H9 (cell line): ENCODE data around the gene DRG1. TPM values are rescaled to one million over a fixed set of nuclear protein-coding genes. Genes with fewer than 3 reads are reported as not detected.

Experiments
- DNase-seq: peaks from one replicate; pipeline ENCODE4 v3.0.0-alpha.2; 2017
- H2AFZ ChIP-seq: one replicate; pipeline ENCODE4 v1.6.1; 2013; ENCODE audit warnings: mild to moderate bottlenecking, low read length, control low read depth, moderate library complexity
- H2AK5ac ChIP-seq: 2 replicates; pipeline ENCODE4 v1.6.1; 2013; ENCODE audit warnings: low read length, control low read depth, mixed read lengths; ENCODE audit not compliant: insufficient read length
- H2BK120ac ChIP-seq: one replicate; pipeline ENCODE4 v1.6.1; 2013; ENCODE audit warnings: low read depth, mild to moderate bottlenecking, low read length, control low read depth, inconsistent platforms; ENCODE audit not compliant: poor library complexity, severe bottlenecking
- H2BK12ac ChIP-seq: 2 replicates; pipeline ENCODE4 v1.6.1; 2013; ENCODE audit warnings: low read length, control low read depth, mixed read lengths, low read depth; ENCODE audit not compliant: insufficient read length
- H2BK15ac ChIP-seq: 2 replicates; pipeline ENCODE4 v1.6.1; 2013; ENCODE audit warnings: low read depth, low read length, control low read depth
- H2BK20ac ChIP-seq: one replicate; pipeline ENCODE4 v1.6.1; 2013; ENCODE audit warnings: low read depth, mild to moderate bottlenecking, low read length, control low read depth, inconsistent platforms; ENCODE audit not compliant: poor library complexity, severe bottlenecking
- H2BK5ac ChIP-seq: 2 replicates; pipeline ENCODE4 v1.6.1; 2013; ENCODE audit warnings: low read length, control low read depth, mixed read lengths; ENCODE audit not compliant: insufficient read length
- H3K14ac ChIP-seq: 2 replicates; pipeline ENCODE4 v1.6.1; 2013; ENCODE audit warnings: low read length, control low read depth; ENCODE audit not compliant: insufficient read depth
- H3K18ac ChIP-seq: 2 replicates; pipeline ENCODE4 v1.6.1; 2013; ENCODE audit warnings: low read depth, mild to moderate bottlenecking, mixed read lengths, low read length, control low read depth; ENCODE audit not compliant: insufficient read length
- H3K23ac ChIP-seq: 2 replicates; pipeline ENCODE4 v1.6.1; 2013; ENCODE audit warnings: low read length, control low read depth, mixed read lengths, low read depth; ENCODE audit not compliant: insufficient read length
- H3K23me2 ChIP-seq: 2 replicates; pipeline ENCODE4 v1.6.1; 2013; ENCODE audit warnings: low read depth, mild to moderate bottlenecking, mixed read lengths, low read length, control low read depth; ENCODE audit not compliant: insufficient read length, poor library complexity, severe bottlenecking
- H3K27ac ChIP-seq: 2 replicates; pipeline ENCODE4 v1.5.1; 2013; ENCODE audit warnings: low read length, control low read depth, mixed read lengths, low read depth; ENCODE audit not compliant: insufficient read length
- H3K27me3 ChIP-seq: 2 replicates; pipeline ENCODE4 v1.6.1; 2013; ENCODE audit warnings: low read length, control low read depth, inconsistent platforms; ENCODE audit not compliant: insufficient read depth
- H3K4ac ChIP-seq: 2 replicates; pipeline ENCODE4 v1.6.1; 2013; ENCODE audit warnings: low read depth, mild to moderate bottlenecking, control low read depth, inconsistent platforms, low read length, moderate library complexity
- H3K4me1 ChIP-seq: 2 replicates; pipeline ENCODE4 v1.6.1; 2013; ENCODE audit warnings: low read length, control low read depth, inconsistent platforms; ENCODE audit not compliant: insufficient read depth
- H3K4me2 ChIP-seq: 2 replicates; pipeline ENCODE4 v1.6.1; 2013; ENCODE audit warnings: low read length, control low read depth, mixed read lengths; ENCODE audit not compliant: insufficient read length, insufficient read depth
- H3K56ac ChIP-seq: 2 replicates; pipeline ENCODE4 v1.6.1; 2013; ENCODE audit warnings: low read depth, mild to moderate bottlenecking, mixed read lengths, low read length, control low read depth; ENCODE audit not compliant: insufficient read length
- H3K79me1 ChIP-seq: 2 replicates; pipeline ENCODE4 v1.6.1; 2013; ENCODE audit warnings: low read depth, mild to moderate bottlenecking, moderate library complexity, low read length, control low read depth, inconsistent platforms; ENCODE audit not compliant: insufficient read depth, poor library complexity, severe bottlenecking
- H3K79me2 ChIP-seq: 2 replicates; pipeline ENCODE4 v1.6.1; 2013; ENCODE audit warnings: low read length, control low read depth, inconsistent platforms; ENCODE audit not compliant: insufficient read depth
- H3K9ac ChIP-seq: 2 replicates; pipeline ENCODE4 v1.6.1; 2013; ENCODE audit warnings: low read length, control low read depth, mixed read lengths; ENCODE audit not compliant: insufficient read length; ENCODE audit errors: extremely low read depth
- H3K9me3 ChIP-seq: one replicate; pipeline ENCODE4 v1.6.1; 2013; ENCODE audit warnings: low read depth, low read length, inconsistent platforms; ENCODE audit not compliant: control insufficient read depth
- H3T11ph ChIP-seq: one replicate; pipeline ENCODE4 v1.6.1; 2013; ENCODE audit warnings: mild to moderate bottlenecking, low read length, control low read depth, inconsistent platforms
- H4K20me1 ChIP-seq: one replicate; pipeline ENCODE4 v1.6.1; 2013; ENCODE audit not compliant: control insufficient read depth, insufficient read length, insufficient read depth
- H4K5ac ChIP-seq: 2 replicates; pipeline ENCODE4 v1.6.1; 2013; ENCODE audit warnings: low read depth, mild to moderate bottlenecking, mixed read lengths, low read length, control low read depth; ENCODE audit not compliant: insufficient read length
- H4K8ac ChIP-seq: replicated peaks from 2 replicates; pipeline ENCODE4 v1.6.1; 2013; ENCODE audit warnings: low read length, control low read depth, mixed read lengths, low read depth; ENCODE audit not compliant: insufficient read length
- H4K91ac ChIP-seq: 2 replicates; pipeline ENCODE4 v1.6.1; 2013; ENCODE audit warnings: low read depth, mild to moderate bottlenecking, moderate library complexity, mixed read lengths, low read length, control low read depth; ENCODE audit not compliant: insufficient read length
- H3K27ac Mint-ChIP-seq, 3 experiments: 2 replicates in 2 of 3; 3 replicates in 1 of 3; pipeline ENCODE4 v1.8.0; 2020 to 2021; ENCODE audit warnings: mixed read lengths in 3 of 3, mild to moderate bottlenecking in 1 of 3, moderate library complexity in 1 of 3
- H3K27me3 Mint-ChIP-seq: 2 replicates; pipeline ENCODE4 v1.8.0; 2021; ENCODE audit warnings: low read depth, mild to moderate bottlenecking, moderate library complexity, mixed read lengths
- H3K36me3 Mint-ChIP-seq, 3 experiments: 2 replicates in 2 of 3; 3 replicates in 1 of 3; pipeline ENCODE4 v1.8.0; 2020 to 2021; ENCODE audit warnings: low read depth in 3 of 3, mixed read lengths in 3 of 3; ENCODE audit not compliant: insufficient read depth in 1 of 3
- H3K4me1 Mint-ChIP-seq, 2 experiments: 2 replicates each; pipeline ENCODE4 v1.8.0; 2020; ENCODE audit warnings: mixed read lengths in 2 of 2
- H3K4me3 Mint-ChIP-seq, 2 experiments: 2 replicates in 1 of 2; 3 replicates in 1 of 2; pipeline ENCODE4 v1.8.0; 2020 to 2021; ENCODE audit warnings: mild to moderate bottlenecking in 2 of 2, mixed read lengths in 2 of 2, moderate library complexity in 1 of 2
- H3K9me3 Mint-ChIP-seq, 2 experiments: 2 replicates in 1 of 2; 3 replicates in 1 of 2; pipeline ENCODE4 v1.8.0; 2020; ENCODE audit warnings: mild to moderate bottlenecking in 2 of 2, mixed read lengths in 2 of 2, moderate library complexity in 1 of 2
- total RNA-seq: library from RNA; stranded (reverse); gene quantifications from 2 replicates; pipeline ENCODE4 v1.2.1, GENCODE V29; 2021
- TF ChIP-seq, protein P1 (sequence below): fragments of 200-600 bp; sonication (generic); conservative IDR thresholded peaks from 3 replicates; pipeline ENCODE4 v1.8.0; 2021; ENCODE audit warnings: antibody characterized with exemption, mild to moderate bottlenecking

The DRG1 gene
- total RNA-seq, 1 experiment from 2014 or later, result 89.5 TPM

- no peak for DNase-seq
- Histone ChIP-seq H3K27ac (no peak overlapping the region), H3K9me3 (no peaks in the 10 kb centered on the region), H3K9ac (no peak overlapping the region), H3K56ac (no peak overlapping the region), H2BK120ac (no peak overlapping the region), H2BK5ac (no peak overlapping the region), H3K23ac (no peak overlapping the region), H3K23me2 (peaks cover 12% of the 10 kb centered on the region), H4K91ac (no peak overlapping the region), H2BK12ac (no peak overlapping the region), H3T11ph (no peak overlapping the region), H4K5ac (no peak overlapping the region), H3K79me2 (peaks cover 5% of the 10 kb centered on the region; the same call in 1 of the 2 replicates), H3K27me3 (no peaks in the 10 kb centered on the region), H2AK5ac (no peak overlapping the region), H3K4me2 (no peak overlapping the region), H4K8ac (no peak overlapping the region), H2BK20ac (no peak overlapping the region), H2AFZ (no peak overlapping the region), H3K18ac (no peak overlapping the region), H2BK15ac (no peak overlapping the region), H3K14ac (no peak overlapping the region), H3K4ac (no peak overlapping the region), H3K4me1 (0 out of 2 replicates have a peak, but pooled peaks cover 2% of the 10 kb centered on the region), H3K79me1 (no peaks in the 10 kb centered on the region), H4K20me1 (no peaks in the 10 kb centered on the region)
- Mint-ChIP-seq H3K9me3 (no peaks in the 10 kb centered on the region), H3K36me3 (peaks cover 0 to 5% (median under 1%) of the 10 kb centered on the region in 3 experiments; a peak in 4 of 7 replicates), H3K27ac (no peak overlapping the region), H3K4me3 (no peak overlapping the region), H3K27me3 (no peaks in the 10 kb centered on the region), H3K4me1 (peaks cover 11 to 19% of the 10 kb centered on the region in 2 experiments)
- TF ChIP-seq, protein P1, sequence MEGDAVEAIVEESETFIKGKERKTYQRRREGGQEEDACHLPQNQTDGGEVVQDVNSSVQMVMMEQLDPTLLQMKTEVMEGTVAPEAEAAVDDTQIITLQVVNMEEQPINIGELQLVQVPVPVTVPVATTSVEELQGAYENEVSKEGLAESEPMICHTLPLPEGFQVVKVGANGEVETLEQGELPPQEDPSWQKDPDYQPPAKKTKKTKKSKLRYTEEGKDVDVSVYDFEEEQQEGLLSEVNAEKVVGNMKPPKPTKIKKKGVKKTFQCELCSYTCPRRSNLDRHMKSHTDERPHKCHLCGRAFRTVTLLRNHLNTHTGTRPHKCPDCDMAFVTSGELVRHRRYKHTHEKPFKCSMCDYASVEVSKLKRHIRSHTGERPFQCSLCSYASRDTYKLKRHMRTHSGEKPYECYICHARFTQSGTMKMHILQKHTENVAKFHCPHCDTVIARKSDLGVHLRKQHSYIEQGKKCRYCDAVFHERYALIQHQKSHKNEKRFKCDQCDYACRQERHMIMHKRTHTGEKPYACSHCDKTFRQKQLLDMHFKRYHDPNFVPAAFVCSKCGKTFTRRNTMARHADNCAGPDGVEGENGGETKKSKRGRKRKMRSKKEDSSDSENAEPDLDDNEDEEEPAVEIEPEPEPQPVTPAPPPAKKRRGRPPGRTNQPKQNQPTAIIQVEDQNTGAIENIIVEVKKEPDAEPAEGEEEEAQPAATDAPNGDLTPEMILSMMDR, result no peak
Measured at GRCh38 chr22:31349960-31350359, 49.4 kb upstream of the DRG1 start.
